Heart right ventricle (tissue), 16 donors: Measurements from ENCODE around the gene AUTS2. TPM values are rescaled to one million over a fixed set of nuclear protein-coding genes. Genes with fewer than 3 reads are reported as not detected.

Experiments used
- ATAC-seq, 8 donors: fragments of 200-7000 bp; cut with Tn5 transposase; one replicate each; pipeline ENCODE4 v1.9.1; 2020; ENCODE audit warnings: mild to moderate bottlenecking in 8 of 8, moderate library complexity in 8 of 8, moderate number of reproducible peaks in 1 of 8
- DNase-seq, 2 donors: peaks; one replicate each; pipeline ENCODE4 v3.0.0-alpha.2; 2020
- H3K27ac ChIP-seq, 10 donors: fragments of 200-600 bp; sonication (generic) in 2 of 10; one replicate each; pipeline versions ENCODE4 v1.5.0 to v1.8.0; 2020 to 2022; ENCODE audit warnings: mild to moderate bottlenecking in 3 of 10
- H3K27me3 ChIP-seq, 7 donors: fragments of 200-600 bp; one replicate each; pipeline ENCODE4 v1.8.0; 2021 to 2022; ENCODE audit warnings: mild to moderate bottlenecking in 2 of 7
- H3K36me3 ChIP-seq, 9 donors: fragments of 200-600 bp; sonication (generic) in 1 of 9; one replicate each; pipeline versions ENCODE4 v1.5.0 to v1.8.0; 2020 to 2022; ENCODE audit warnings: mild to moderate bottlenecking in 2 of 9
- H3K4me1 ChIP-seq, 9 donors: fragments of 200-600 bp; sonication (generic) in 1 of 9; one replicate each; pipeline versions ENCODE4 v1.5.0 to v1.8.0; 2020 to 2022; ENCODE audit warnings: mild to moderate bottlenecking in 4 of 9
- H3K4me3 ChIP-seq, 10 donors: fragments of 200-600 bp; sonication (generic) in 2 of 10; one replicate each; pipeline versions ENCODE4 v1.5.0 to v1.8.0; 2020 to 2022; ENCODE audit warnings: mild to moderate bottlenecking in 7 of 10, moderate library complexity in 2 of 10
- H3K9me3 ChIP-seq, 11 donors: fragments of 200-600 bp in 10 of 11; sonication (generic) in 2 of 11; one replicate each; pipeline versions ENCODE4 v1.5.0 to v1.8.0; 2013 to 2022; ENCODE audit warnings: mild to moderate bottlenecking in 2 of 11, control low read depth in 1 of 11, moderate library complexity in 1 of 11
- CTCF ChIP-seq, 9 donors: fragments of 200-600 bp; sonication (generic) in 2 of 9; IDR thresholded peaks; one replicate each; pipeline versions ENCODE4 v1.5.0 to v1.8.0; 2021 to 2022; ENCODE audit warnings: antibody characterized with exemption in 9 of 9, mild to moderate bottlenecking in 5 of 9, moderate library complexity in 1 of 9
- WGBS, 2 donors: extraction: QIAGEN DNeasy Blood & Tissue Kit; methylation state at CpG; one replicate each; pipeline ENCODE4 v1.1.7; 2013; ENCODE audit warnings: inconsistent platforms in 1 of 2; 5-methylcytosine and 5-hydroxymethylcytosine counted together
- intact Hi-C, 10 donors: fragments of 100-400 bp; cut with DNase I; formaldehyde crosslinking; loops; one replicate each; pipeline versions ENCODE4 v1.11.1 to v1.14.2; 2022
- polyA plus RNA-seq, 2 donors: library from polyadenylated mRNA; stranded (reverse); fragments of 200-250 nt; gene quantifications; one replicate each; pipeline ENCODE4 v1.2.3, GENCODE V29; 2013
- total RNA-seq, 10 donors: library from RNA; stranded (reverse); fragmentation: NEBNext Ultra II Directional in 3 of 10; extraction: Animal tissue kit (Norgen Biotek cat#: 25700) in 3 of 10; gene quantifications; one replicate each; pipeline versions ENCODE4 v1.2.1 to v1.2.4, GENCODE V29; 2021 to 2023
- donor health status: Arrhythmogenic right ventricular cardiomyopathy.
- donor health status: ischemic (EF 13 %, LVEDD 7.1; RV severe dilation, severe dysfunction).
- donor health status: healthy with polysubstance abuse.
- donor health status: DM: no; HTN: yes; CAD: no.
- donor health status: DM: no; HTN: no; CAD: no.
- donor health status: ischemic (EF 25% LVEDD 6.9; RV normal size, moderate dysfunction).
- donor health status: ischemic (EF 25% LVEDD 5.7; RV mildly dilated, moderate dysfunction).
- donor health status: healthy.
- donor health status: DM: yes; HTN: yes; CAD: no.
- donor health status: Ischemic cardiomyopathy.
- donor health status: ischemic (EF 35%, LVEDD 5.7; RV mildly dilated, moderate dysfunction).
- donor health status: nonischemic (EF 11% LVEDD 7.7; RV severe dilation, severe dysfunction).
- donor health status: DM: yes; HTN: yes; CAD: no.
- donor health status: PGD.
- donor health status: ischemic (EF 29% LVEDD 5.4; RV normal size, mild dysfunction).
- donor health status: nonischemic (EF 23%, LVEDD 6.1; RV moderate dilation, normal function).

The AUTS2 gene
- total and polyA plus RNA-seq, 12 donors: 1.6 to 11.2 (median 7.3) TPM

- H3K4me3 ChIP-seq: no peak overlapping the region
- H3K4me1 ChIP-seq: no peaks in the 10 kb centered on the region
- intact Hi-C loops: no loop called here
- WGBS, 2 donors: 93 to 98% methylated on average over 4 of the region's 4 CpGs
- DNase-seq (no peak), ATAC-seq (no peak)
- H3K9me3 ChIP-seq: peaks cover 0 to 48% (median 16%) of the 10 kb centered on the region in 11 donors
- H3K27ac ChIP-seq: no peak overlapping the region
- no peaks in the 10 kb centered on the region for H3K36me3 ChIP-seq
- TF ChIP-seq CTCF (IDR thresholded peaks at IDR 0.05): no peak
- peaks cover 0 to 4% (median 0%) of the 10 kb centered on the region in 7 donors for H3K27me3 ChIP-seq
These were observed 1201.6 kb downstream of the AUTS2 start for GRCh38 chr7:70799841-70800405.

- Histone ChIP-seq H3K27me3 (peaks cover 0 to 21% (median 3%) of the 10 kb centered on the region in 7 donors), H3K36me3 (no peaks in the 10 kb centered on the region), H3K9me3 (peaks cover 0 to 33% (median 4%) of the 10 kb centered on the region in 11 donors), H3K27ac (no peak overlapping the region), H3K4me3 (no peak overlapping the region), H3K4me1 (no peaks in the 10 kb centered on the region)
- ATAC-seq (no peak), DNase-seq (no peak)
- 72 to 74% methylated on average over 7 of the region's 7 CpGs for WGBS, 2 donors
- TF ChIP-seq CTCF (IDR thresholded peaks at IDR 0.05): no peak
- intact Hi-C loops: no loop called here
These were observed 1207.1 kb downstream of the AUTS2 start for GRCh38 chr7:70805360-70805759.

GRCh38 chr7:70807650-70808049 lies 1209.4 kb downstream of the AUTS2 start:
- no peaks in the 10 kb centered on the region for H3K4me1 ChIP-seq
- peaks cover 0 to 10% (median 0%) of the 10 kb centered on the region in 11 donors for H3K9me3 ChIP-seq
- no peaks in the 10 kb centered on the region for H3K36me3 ChIP-seq
- DNase-seq (no peak), ATAC-seq (no peak)
- no peak for TF ChIP-seq CTCF (IDR thresholded peaks at IDR 0.05)
- no peak overlapping the region for H3K27ac ChIP-seq
- H3K4me3 ChIP-seq: no peak overlapping the region
- intact Hi-C loops: no loop called here
- peaks cover 0 to 35% (median 7%) of the 10 kb centered on the region in 7 donors for H3K27me3 ChIP-seq
- 77 to 80% methylated on average over 11 of the region's 11 CpGs for whole genome bisulfite sequencing, 2 donors

GRCh38 chr7:70808876-70809275 lies 1210.6 kb downstream of the AUTS2 start:
- Histone ChIP-seq H3K4me3 (no peak overlapping the region), H3K4me1 (no peaks in the 10 kb centered on the region), H3K27ac (no peak overlapping the region), H3K9me3 (peaks cover 0 to 4% (median 0%) of the 10 kb centered on the region in 11 donors), H3K36me3 (no peaks in the 10 kb centered on the region), H3K27me3 (peaks cover 0 to 35% (median 7%) of the 10 kb centered on the region in 7 donors)
- TF ChIP-seq CTCF (IDR thresholded peaks at IDR 0.05): no peak
- intact Hi-C loops: no loop called here
- WGBS, 2 donors: 39 to 52% methylated on average over 6 of the region's 6 CpGs
- DNase-seq (no peak), ATAC-seq (no peak)
